Measurements from ENCODE around the gene SLC12A7.

- TF ChIP-seq POLR2A (IDR thresholded peaks at IDR 0.05; ENCODE audit: low read length) (no peak), GATA1 (IDR thresholded peaks at IDR 0.05; ENCODE audit: low read depth, low read length) (no peak)
Measured at GRCh38 chr5:1056611-1057484, 55.0 kb downstream of the SLC12A7 start.
